K562 (cell line): ENCODE data around the gene WTIP. TPM values are rescaled to one million over a fixed set of nuclear protein-coding genes. Genes with fewer than 3 reads are reported as not detected.

Experiments
- CC2D1A ChIP-seq: fragments of 450-650 bp; IDR thresholded peaks from 2 replicates; pipeline ENCODE4 v1.6.1; 2017; ENCODE audit warnings: mild to moderate bottlenecking
- GABPB1 ChIP-seq: sonication (generic); formaldehyde crosslinking; IDR thresholded peaks from 2 replicates; pipeline ENCODE4 v1.8.0; 2022; ENCODE audit warnings: mild to moderate bottlenecking, missing genetic modification reagents
- NFYB ChIP-seq: IDR thresholded peaks from 2 replicates; pipeline ENCODE4 v1.6.1; 2011; ENCODE audit warnings: mild to moderate bottlenecking, moderate library complexity; ENCODE audit not compliant: insufficient read length; ENCODE audit errors: extremely low read depth
- NRF1 ChIP-seq, 2 experiments: fragments of 450-650 bp; IDR thresholded peaks in 1 of 2; conservative IDR thresholded peaks in 1 of 2; 2 replicates each; pipeline ENCODE4 v1.6.1; 2014; ENCODE audit warnings: mild to moderate bottlenecking in 2 of 2
- PHF21A ChIP-seq: fragments of 450-650 bp; IDR thresholded peaks from 2 replicates; pipeline ENCODE4 v1.6.1; 2017; ENCODE audit warnings: low read depth, borderline replicate concordance
- YY1 ChIP-seq, 3 experiments: IDR thresholded peaks; 2 replicates each; pipeline ENCODE4 v1.6.1; 2011; ENCODE audit warnings: low read length in 2 of 3, mild to moderate bottlenecking in 2 of 3, moderate library complexity in 2 of 3, borderline replicate concordance in 1 of 3, control low read depth in 1 of 3, low read depth in 1 of 3; ENCODE audit not compliant: insufficient read depth in 3 of 3, insufficient replicate concordance in 2 of 3, control insufficient read depth in 1 of 3, insufficient read length in 1 of 3; ENCODE audit errors: extremely low read depth in 1 of 3
- ZBED1 ChIP-seq: IDR thresholded peaks from 2 replicates; pipeline ENCODE4 v1.6.1; 2014
- ZNF217 ChIP-seq: sonication (generic); formaldehyde crosslinking; IDR thresholded peaks from 2 replicates; pipeline ENCODE4 v1.8.0; 2022; ENCODE audit warnings: mild to moderate bottlenecking, missing genetic modification reagents
- polyA plus RNA-seq, 8 experiments: library from polyadenylated mRNA; depleted of rRNA in 4 of 8; stranded (reverse) in 5 of 8; unstranded in 3 of 8; fragments of >200 nt; fragmentation: Nextera tagmentation in 2 of 8; fragmentation: Illumina TruSeq in 1 of 8; extraction: Ambion mirVana in 2 of 8; extraction: Trizol in 1 of 8; gene quantifications; 2 replicates each; pipeline versions ENCODE4 v1.2.1 to v1.2.3, GENCODE V29; 2011 to 2014; ENCODE audit warnings: inconsistent platforms in 1 of 8, missing spikeins in 1 of 8
- total RNA-seq, 7 experiments: library from RNA; depleted of rRNA in 6 of 7; stranded (reverse); fragments of >200 nt in 6 of 7; fragmentation: Illumina TruSeq in 2 of 7; extraction: Trizol in 2 of 7; gene quantifications; 2 replicates each; pipeline versions ENCODE4 v1.2.1 to v1.2.3, GENCODE V29; 2011 to 2021; ENCODE audit warnings: low replicate concordance in 1 of 7
- TF ChIP-seq, protein P1 (sequence below), 2 experiments: fragments of 450-650 bp in 1 of 2; IDR thresholded peaks; 2 replicates each; pipeline ENCODE4 v1.6.1; 2011 to 2017; ENCODE audit warnings: low read depth in 2 of 2, antibody characterized with exemption in 1 of 2, borderline replicate concordance in 1 of 2, low read length in 1 of 2, mild to moderate bottlenecking in 1 of 2, mixed read lengths in 1 of 2; ENCODE audit not compliant: control insufficient read depth in 1 of 2
- TF ChIP-seq, protein P2 (sequence below), 2 experiments: fragments of 450-650 bp; formaldehyde crosslinking in 1 of 2; IDR thresholded peaks; 2 replicates each; pipeline versions ENCODE4 v1.4.0 to v1.6.1; 2014 to 2020; ENCODE audit warnings: mild to moderate bottlenecking in 2 of 2, borderline replicate concordance in 1 of 2, low read depth in 1 of 2

Gene WTIP
- total and polyA plus RNA-seq, 9 of the 15 experiments (the other 6 are each of a cell fraction or from before 2014, with no cell fraction given): under 0.01 to 0.54 (median 0.27) TPM; not detected in 1

DNA sequence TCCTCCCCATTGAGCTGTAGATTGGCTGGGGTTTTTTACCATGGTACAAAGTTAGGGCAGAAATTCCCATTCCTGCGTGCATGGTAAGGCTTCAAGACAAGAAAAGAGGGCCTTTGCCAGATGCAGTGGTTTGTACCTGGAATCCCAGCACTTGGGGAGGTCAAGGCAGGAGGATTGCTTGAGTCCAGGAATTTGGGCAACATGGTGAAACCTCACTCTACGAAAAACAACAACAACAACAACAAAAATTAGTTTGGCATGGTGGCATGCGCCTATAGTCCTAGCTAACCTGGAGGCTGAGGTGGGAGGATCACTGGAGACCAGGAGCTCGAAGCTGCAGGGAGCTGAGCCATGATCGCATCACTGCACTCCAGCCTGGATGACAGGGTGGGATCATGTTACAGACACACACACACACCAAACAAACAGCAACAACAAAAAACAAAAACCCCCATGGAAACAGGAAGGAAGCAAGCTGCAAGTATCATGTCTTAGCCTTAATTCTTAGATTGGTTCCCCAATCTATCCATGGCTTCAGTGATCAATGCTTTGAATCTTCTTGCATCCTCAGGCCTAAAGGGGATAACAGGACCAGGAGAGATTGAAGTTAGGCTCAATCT, 5.5 kb upstream of the WTIP start (continued):
- TF ChIP-seq, protein P1, sequence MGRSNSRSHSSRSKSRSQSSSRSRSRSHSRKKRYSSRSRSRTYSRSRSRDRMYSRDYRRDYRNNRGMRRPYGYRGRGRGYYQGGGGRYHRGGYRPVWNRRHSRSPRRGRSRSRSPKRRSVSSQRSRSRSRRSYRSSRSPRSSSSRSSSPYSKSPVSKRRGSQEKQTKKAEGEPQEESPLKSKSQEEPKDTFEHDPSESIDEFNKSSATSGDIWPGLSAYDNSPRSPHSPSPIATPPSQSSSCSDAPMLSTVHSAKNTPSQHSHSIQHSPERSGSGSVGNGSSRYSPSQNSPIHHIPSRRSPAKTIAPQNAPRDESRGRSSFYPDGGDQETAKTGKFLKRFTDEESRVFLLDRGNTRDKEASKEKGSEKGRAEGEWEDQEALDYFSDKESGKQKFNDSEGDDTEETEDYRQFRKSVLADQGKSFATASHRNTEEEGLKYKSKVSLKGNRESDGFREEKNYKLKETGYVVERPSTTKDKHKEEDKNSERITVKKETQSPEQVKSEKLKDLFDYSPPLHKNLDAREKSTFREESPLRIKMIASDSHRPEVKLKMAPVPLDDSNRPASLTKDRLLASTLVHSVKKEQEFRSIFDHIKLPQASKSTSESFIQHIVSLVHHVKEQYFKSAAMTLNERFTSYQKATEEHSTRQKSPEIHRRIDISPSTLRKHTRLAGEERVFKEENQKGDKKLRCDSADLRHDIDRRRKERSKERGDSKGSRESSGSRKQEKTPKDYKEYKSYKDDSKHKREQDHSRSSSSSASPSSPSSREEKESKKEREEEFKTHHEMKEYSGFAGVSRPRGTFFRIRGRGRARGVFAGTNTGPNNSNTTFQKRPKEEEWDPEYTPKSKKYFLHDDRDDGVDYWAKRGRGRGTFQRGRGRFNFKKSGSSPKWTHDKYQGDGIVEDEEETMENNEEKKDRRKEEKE (IDR thresholded peaks at IDR 0.05; ENCODE audit: borderline replicate concordance in 1 of 2, control insufficient read depth in 1 of 2, low read depth in 2 of 2, low read length in 1 of 2): no peak
- TF ChIP-seq ZNF217 (CRISPR knock-in tag) (no peak), ZBED1 (no peak), CC2D1A (no peak), YY1 (IDR thresholded peaks at IDR 0.05; ENCODE audit: borderline replicate concordance in 1 of 3, control insufficient read depth in 1 of 3, extremely low read depth in 1 of 3, insufficient read depth in 3 of 3, insufficient read length in 1 of 3, insufficient replicate concordance in 2 of 3, low read depth in 1 of 3, low read length in 2 of 3) (no peak), NRF1 (conservative IDR thresholded peaks at IDR 0.05 in 1 of 2, IDR thresholded peaks at IDR 0.05 in 1 of 2) (no peak), GABPB1 (CRISPR knock-in tag) (no peak), NFYB (no peak), PHF21A (no peak)
- TF ChIP-seq, protein P2, sequence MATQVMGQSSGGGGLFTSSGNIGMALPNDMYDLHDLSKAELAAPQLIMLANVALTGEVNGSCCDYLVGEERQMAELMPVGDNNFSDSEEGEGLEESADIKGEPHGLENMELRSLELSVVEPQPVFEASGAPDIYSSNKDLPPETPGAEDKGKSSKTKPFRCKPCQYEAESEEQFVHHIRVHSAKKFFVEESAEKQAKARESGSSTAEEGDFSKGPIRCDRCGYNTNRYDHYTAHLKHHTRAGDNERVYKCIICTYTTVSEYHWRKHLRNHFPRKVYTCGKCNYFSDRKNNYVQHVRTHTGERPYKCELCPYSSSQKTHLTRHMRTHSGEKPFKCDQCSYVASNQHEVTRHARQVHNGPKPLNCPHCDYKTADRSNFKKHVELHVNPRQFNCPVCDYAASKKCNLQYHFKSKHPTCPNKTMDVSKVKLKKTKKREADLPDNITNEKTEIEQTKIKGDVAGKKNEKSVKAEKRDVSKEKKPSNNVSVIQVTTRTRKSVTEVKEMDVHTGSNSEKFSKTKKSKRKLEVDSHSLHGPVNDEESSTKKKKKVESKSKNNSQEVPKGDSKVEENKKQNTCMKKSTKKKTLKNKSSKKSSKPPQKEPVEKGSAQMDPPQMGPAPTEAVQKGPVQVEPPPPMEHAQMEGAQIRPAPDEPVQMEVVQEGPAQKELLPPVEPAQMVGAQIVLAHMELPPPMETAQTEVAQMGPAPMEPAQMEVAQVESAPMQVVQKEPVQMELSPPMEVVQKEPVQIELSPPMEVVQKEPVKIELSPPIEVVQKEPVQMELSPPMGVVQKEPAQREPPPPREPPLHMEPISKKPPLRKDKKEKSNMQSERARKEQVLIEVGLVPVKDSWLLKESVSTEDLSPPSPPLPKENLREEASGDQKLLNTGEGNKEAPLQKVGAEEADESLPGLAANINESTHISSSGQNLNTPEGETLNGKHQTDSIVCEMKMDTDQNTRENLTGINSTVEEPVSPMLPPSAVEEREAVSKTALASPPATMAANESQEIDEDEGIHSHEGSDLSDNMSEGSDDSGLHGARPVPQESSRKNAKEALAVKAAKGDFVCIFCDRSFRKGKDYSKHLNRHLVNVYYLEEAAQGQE (IDR thresholded peaks at IDR 0.05; ENCODE audit: borderline replicate concordance): no peak
- TF ChIP-seq, protein P2 (CRISPR knock-in tag; IDR thresholded peaks at IDR 0.05; ENCODE audit: low read depth): no peak
